ENCODE measurements around the gene PCDHB7.

DNA sequence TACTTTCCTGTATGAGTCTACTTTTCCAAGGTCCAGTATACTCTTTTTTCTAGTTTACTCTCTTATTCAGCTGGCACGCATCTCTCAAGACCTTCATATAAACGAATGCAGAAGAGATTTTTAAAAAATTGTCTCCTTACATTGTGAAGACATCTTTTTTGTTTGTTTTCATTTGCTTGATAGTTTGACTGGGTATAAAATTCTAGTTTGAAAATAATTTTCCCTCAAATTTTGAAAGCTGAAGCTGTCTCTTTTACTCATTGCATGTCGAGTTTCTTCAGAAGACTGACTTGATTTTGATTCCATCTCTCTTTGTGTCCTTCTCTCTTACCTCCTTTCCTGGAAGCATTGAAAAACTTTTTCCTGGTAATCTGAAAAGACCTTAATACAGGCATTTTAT lies 23.9 kb downstream of the PCDHB7 start:
- TF ChIP-seq, protein P1, sequence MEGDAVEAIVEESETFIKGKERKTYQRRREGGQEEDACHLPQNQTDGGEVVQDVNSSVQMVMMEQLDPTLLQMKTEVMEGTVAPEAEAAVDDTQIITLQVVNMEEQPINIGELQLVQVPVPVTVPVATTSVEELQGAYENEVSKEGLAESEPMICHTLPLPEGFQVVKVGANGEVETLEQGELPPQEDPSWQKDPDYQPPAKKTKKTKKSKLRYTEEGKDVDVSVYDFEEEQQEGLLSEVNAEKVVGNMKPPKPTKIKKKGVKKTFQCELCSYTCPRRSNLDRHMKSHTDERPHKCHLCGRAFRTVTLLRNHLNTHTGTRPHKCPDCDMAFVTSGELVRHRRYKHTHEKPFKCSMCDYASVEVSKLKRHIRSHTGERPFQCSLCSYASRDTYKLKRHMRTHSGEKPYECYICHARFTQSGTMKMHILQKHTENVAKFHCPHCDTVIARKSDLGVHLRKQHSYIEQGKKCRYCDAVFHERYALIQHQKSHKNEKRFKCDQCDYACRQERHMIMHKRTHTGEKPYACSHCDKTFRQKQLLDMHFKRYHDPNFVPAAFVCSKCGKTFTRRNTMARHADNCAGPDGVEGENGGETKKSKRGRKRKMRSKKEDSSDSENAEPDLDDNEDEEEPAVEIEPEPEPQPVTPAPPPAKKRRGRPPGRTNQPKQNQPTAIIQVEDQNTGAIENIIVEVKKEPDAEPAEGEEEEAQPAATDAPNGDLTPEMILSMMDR (IDR thresholded peaks at IDR 0.05): no peak
- TF ChIP-seq POLR2A (IDR thresholded peaks at IDR 0.05): no peak
- no peak for TF ChIP-seq POLR2AphosphoS5 (IDR thresholded peaks at IDR 0.05)
